A549 (cell line): ENCODE data around the gene STRN3. TPM values are rescaled to one million over a fixed set of nuclear protein-coding genes. Genes with fewer than 3 reads are reported as not detected.

Experiments used
- ATAC-seq, 2 experiments: fragments of 200-7000 bp in 1 of 2; fragments of >200 bp in 1 of 2; cut with Nextera tagmentation in 1 of 2; cut with Tn5 transposase in 1 of 2; 3 replicates each; pipeline versions ENCODE4 v1.8.0 to v1.9.1; 2018 to 2020; ENCODE audit warnings: mild to moderate bottlenecking in 1 of 2, moderate library complexity in 1 of 2
- CTCF ChIA-PET: fragments of 300-600 bp; sonication (Branson Sonifier 250); formaldehyde crosslinking; extraction: SDS; loops from one replicate; lab custom pipeline; 2021; ENCODE audit warnings: antibody characterized with exemption, inconsistent platforms; lab: Yijun Ruan, JAX
- POLR2A ChIA-PET: fragments of 350-600 bp; formaldehyde crosslinking; extraction: SDS; loops from one replicate; lab custom pipeline; 2021; ENCODE audit warnings: antibody characterized with exemption, inconsistent platforms; lab: Yijun Ruan, JAX
- DNase-seq, 2 experiments: peaks; one replicate each; pipeline versions ENCODE4 v3.0.0 to v3.0.0-alpha.2; 2011 to 2016; ENCODE audit warnings: low read depth in 1 of 2, low spot score in 1 of 2
- FAIRE-seq: peaks from 2 replicates; lab custom pipeline; 2011; peaks lifted over from hg19 to GRCh38; lab: Jason Lieb, UNC
- H3K27ac ChIP-seq, 2 experiments: fragments of >200 bp; sonication (Bioruptor Twin); formaldehyde crosslinking; 3 replicates each; pipeline ENCODE4 v1.5.1; 2016 to 2017
- H3K4me1 ChIP-seq: fragments of >200 bp; sonication (Bioruptor Twin); formaldehyde crosslinking; 3 replicates; pipeline ENCODE4 v1.6.1; 2016
- H3K4me2 ChIP-seq: fragments of >200 bp; sonication (Bioruptor Twin); formaldehyde crosslinking; 3 replicates; pipeline ENCODE4 v1.6.1; 2016
- H3K4me3 ChIP-seq: fragments of >200 bp; sonication (Bioruptor Twin); formaldehyde crosslinking; 3 replicates; pipeline ENCODE4 v1.5.1; 2016
- H3K9me3 ChIP-seq: fragments of >200 bp; sonication (Bioruptor Twin); formaldehyde crosslinking; 3 replicates; pipeline ENCODE4 v1.6.1; 2016
- CBX2 ChIP-seq: fragments of 200-600 bp; sonication (generic); IDR thresholded peaks from 2 replicates; pipeline ENCODE4 v1.6.1; 2016; ENCODE audit warnings: low read depth, mild to moderate bottlenecking, borderline replicate concordance
- CBX8 ChIP-seq: fragments of 200-600 bp; sonication (generic); IDR thresholded peaks from 2 replicates; pipeline ENCODE4 v1.6.1; 2016
- CHD4 ChIP-seq: fragments of 200-600 bp; sonication (generic); IDR thresholded peaks from 2 replicates; pipeline ENCODE4 v1.6.1; 2016; ENCODE audit warnings: antibody characterized with exemption, mild to moderate bottlenecking, borderline replicate concordance
- CTCF ChIP-seq: fragments of >200 bp; sonication (Bioruptor Twin); formaldehyde crosslinking; IDR thresholded peaks from 3 replicates; pipeline ENCODE4 v1.5.1; 2016
- EHF ChIP-seq: fragments of 250-450 bp; sonication (Bioruptor Pico); IDR thresholded peaks from 2 replicates; pipeline ENCODE4 v1.5.0; 2020; ENCODE audit warnings: mild to moderate bottlenecking
- EP300 ChIP-seq, 2 experiments: fragments of >200 bp; sonication (Bioruptor Twin); formaldehyde crosslinking; IDR thresholded peaks; 2 replicates in 1 of 2; 3 replicates in 1 of 2; pipeline ENCODE4 v1.6.1; 2016 to 2017
- FOSL2 ChIP-seq, 2 experiments: fragments of 450-650 bp in 1 of 2; fragments of >200 bp in 1 of 2; sonication (Bioruptor Twin) in 1 of 2; formaldehyde crosslinking; IDR thresholded peaks; 2 replicates each; pipeline versions ENCODE4 v1.5.0 to v1.6.1; 2016 to 2020; ENCODE audit warnings: mild to moderate bottlenecking in 1 of 2, moderate library complexity in 1 of 2
- HES2 ChIP-seq: fragments of >200 bp; sonication (Bioruptor Twin); formaldehyde crosslinking; IDR thresholded peaks from 2 replicates; pipeline ENCODE4 v1.6.1; 2016
- HEYL ChIP-seq: fragments of 250-450 bp; sonication (Bioruptor Pico); IDR thresholded peaks from 2 replicates; pipeline ENCODE4 v1.8.0; 2021; ENCODE audit warnings: mild to moderate bottlenecking, moderate library complexity
- HOXA7 ChIP-seq: fragments of 250-450 bp; sonication (Bioruptor Pico); IDR thresholded peaks from 2 replicates; pipeline ENCODE4 v1.5.0; 2020; ENCODE audit warnings: mild to moderate bottlenecking, moderate library complexity
- HOXB5 ChIP-seq: fragments of 250-450 bp; sonication (Bioruptor Pico); IDR thresholded peaks from 2 replicates; pipeline ENCODE4 v1.5.0; 2020; ENCODE audit warnings: mild to moderate bottlenecking, moderate library complexity
- KDM5A ChIP-seq: fragments of 200-600 bp; sonication (generic); IDR thresholded peaks from 2 replicates; pipeline ENCODE4 v1.6.1; 2016; ENCODE audit warnings: antibody characterized with exemption, mild to moderate bottlenecking
- PHF8 ChIP-seq: fragments of 200-600 bp; sonication (generic); IDR thresholded peaks from 2 replicates; pipeline ENCODE4 v1.6.1; 2016; ENCODE audit warnings: low read depth, mild to moderate bottlenecking, antibody characterized with exemption, moderate library complexity, borderline replicate concordance
- POLR2AphosphoS2 ChIP-seq: conservative IDR thresholded peaks from 2 replicates; pipeline ENCODE4 v1.6.1; 2012; ENCODE audit warnings: low read length, improper control_type of control experiment, inconsistent platforms
- RAD21 ChIP-seq, 2 experiments: fragments of >200 bp in 1 of 2; sonication (Bioruptor Twin) in 1 of 2; formaldehyde crosslinking in 1 of 2; IDR thresholded peaks in 1 of 2; conservative IDR thresholded peaks in 1 of 2; 2 replicates in 1 of 2; 3 replicates in 1 of 2; pipeline ENCODE4 v1.6.1; 2012 to 2018; ENCODE audit warnings: inconsistent platforms in 1 of 2
- RCOR1 ChIP-seq: fragments of 150-350 bp; IDR thresholded peaks from 2 replicates; pipeline ENCODE4 v1.6.1; 2014; ENCODE audit warnings: antibody characterized with exemption, low read length, low read depth
- RFX5 ChIP-seq: fragments of 450-650 bp; IDR thresholded peaks from 2 replicates; pipeline ENCODE4 v1.7.1; 2014; ENCODE audit warnings: antibody characterized with exemption, mild to moderate bottlenecking, moderate library complexity
- TP53 ChIP-seq: fragments of 250-450 bp; sonication (Bioruptor Pico); IDR thresholded peaks from 2 replicates; pipeline ENCODE4 v1.5.0; 2021; ENCODE audit warnings: mild to moderate bottlenecking, moderate library complexity
- ZC3H11A ChIP-seq: fragments of 450-650 bp; IDR thresholded peaks from 2 replicates; pipeline ENCODE4 v1.6.1; 2014; ENCODE audit warnings: antibody characterized with exemption, mild to moderate bottlenecking
- ZSCAN20 ChIP-seq: fragments of 250-450 bp; sonication (Bioruptor Pico); IDR thresholded peaks from 2 replicates; pipeline ENCODE4 v1.8.0; 2022; ENCODE audit warnings: mild to moderate bottlenecking, moderate library complexity
- WGBS: methylation state at CpG from one replicate; pipeline ENCODE4 v1.1.6; 2017; ENCODE audit errors: missing lambda C conversion rate; 5-methylcytosine and 5-hydroxymethylcytosine counted together
- polyA plus RNA-seq, 4 experiments: library from polyadenylated mRNA; depleted of rRNA in 3 of 4; stranded (reverse); fragments of >200 nt; fragmentation: RNase III in 1 of 4; extraction: RNeasy Plus Mini Kit Qiagen cat#74134 plus additional on column Dnase treatment in 1 of 4; gene quantifications; 2 replicates in 3 of 4; 3 replicates in 1 of 4; pipeline ENCODE4 v1.2.3, GENCODE V29; 2011 to 2017
- TF ChIP-seq, protein P1 (sequence below): fragments of 250-450 bp; sonication (Bioruptor Pico); IDR thresholded peaks from 2 replicates; pipeline ENCODE4 v1.5.0; 2020; ENCODE audit warnings: low read depth, mild to moderate bottlenecking, moderate library complexity
- TF ChIP-seq, protein P2 (sequence below): IDR thresholded peaks from 2 replicates; pipeline ENCODE4 v1.6.1; 2012

Gene STRN3
- polyA plus RNA-seq, 2 of the 4 experiments (the other 2 are of a cell fraction), result 22.1 to 44.8 TPM

GRCh38 chr14:30994681-30995620, 31.2 kb downstream of the STRN3 start:
- H3K4me2 ChIP-seq, result peak overlapping the region; percentile 61
- ChIA-PET POLR2A (interaction anchor here (1.7 kb wide), 1 partner anchor 31 kb away, joined by 7 read pairs; the partner anchor contains the start of gene STRN3), CTCF (interaction anchor here (0.8 to 1.5 kb wide), 4 partner anchors 11 to 213 kb away, joined by 3 to 6 read pairs (median 4); no protein-coding TSS in a partner anchor)
- no peak overlapping the region for H3K27ac ChIP-seq
- WGBS, result 1% methylated on average over 4 of the region's 4 CpGs
- FAIRE-seq (peak; percentile 61), DNase-seq (no peak), ATAC-seq (no peak)
- TF ChIP-seq, protein P1, sequence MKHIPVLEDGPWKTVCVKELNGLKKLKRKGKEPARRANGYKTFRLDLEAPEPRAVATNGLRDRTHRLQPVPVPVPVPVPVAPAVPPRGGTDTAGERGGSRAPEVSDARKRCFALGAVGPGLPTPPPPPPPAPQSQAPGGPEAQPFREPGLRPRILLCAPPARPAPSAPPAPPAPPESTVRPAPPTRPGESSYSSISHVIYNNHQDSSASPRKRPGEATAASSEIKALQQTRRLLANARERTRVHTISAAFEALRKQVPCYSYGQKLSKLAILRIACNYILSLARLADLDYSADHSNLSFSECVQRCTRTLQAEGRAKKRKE (CRISPR knock-in tag), result no peak
- TF ChIP-seq PHF8 (no peak), EP300 (IDR thresholded peaks at IDR 0.05) (no peak), RCOR1 (no peak), FOSL2 (IDR thresholded peaks at IDR 0.05) (no peak), FOSL2 (CRISPR knock-in tag; IDR thresholded peaks at IDR 0.05) (peak; percentile 23; the same call in 1 of the 2 replicates), HES2 (no peak), ZC3H11A (no peak), RFX5 (no peak), CBX8 (no peak)
- H3K4me1 ChIP-seq, result peaks cover 37% of the 10 kb centered on the region
- H3K4me3 ChIP-seq, result no peak overlapping the region
- peaks cover 16% of the 10 kb centered on the region for H3K9me3 ChIP-seq

- POLR2A ChIA-PET, result interaction anchor here (1.1 kb wide), 1 partner anchor 215 kb away, joined by 5 read pairs; the partner anchor contains the start of gene HECTD1
- no peak for DNase-seq
- ATAC-seq, result no peak
- TF ChIP-seq, protein P2, sequence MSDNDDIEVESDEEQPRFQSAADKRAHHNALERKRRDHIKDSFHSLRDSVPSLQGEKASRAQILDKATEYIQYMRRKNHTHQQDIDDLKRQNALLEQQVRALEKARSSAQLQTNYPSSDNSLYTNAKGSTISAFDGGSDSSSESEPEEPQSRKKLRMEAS, result no peak
- TF ChIP-seq POLR2AphosphoS2 (no peak), HOXA7 (CRISPR knock-in tag) (no peak), RCOR1 (no peak), EHF (no peak), ZSCAN20 (CRISPR knock-in tag) (no peak), KDM5A (no peak), HEYL (CRISPR knock-in tag) (no peak), CBX2 (no peak), RAD21 (conservative IDR thresholded peaks at IDR 0.05 in 1 of 2, IDR thresholded peaks at IDR 0.05 in 1 of 2) (no peak), CHD4 (no peak), TP53 (CRISPR knock-in tag) (no peak), CTCF (no peak), HOXB5 (CRISPR knock-in tag) (no peak)
- TF ChIP-seq, protein P1 (CRISPR knock-in tag), result no peak
- no peak overlapping the region for H3K4me3 ChIP-seq
- no peak overlapping the region for H3K4me2 ChIP-seq
- no peak for FAIRE-seq
- peaks cover 49% of the 10 kb centered on the region for H3K4me1 ChIP-seq
- H3K27ac ChIP-seq, result no peak overlapping the region
- CTCF ChIA-PET, result interaction anchor here (1.0 to 2.1 kb wide), 4 partner anchors 13 to 264 kb away, joined by 3 to 15 read pairs (median 4); partner anchors contain the start of genes AP4S1 and STRN3
- H3K9me3 ChIP-seq, result peaks cover 5% of the 10 kb centered on the region; the same call in 2 of the 3 replicates
Measured at GRCh38 chr14:30993071-30993470, 33.1 kb downstream of the STRN3 start.
